Measurements from ENCODE around the gene KSR1. TPM values are rescaled to one million over a fixed set of nuclear protein-coding genes. Genes with fewer than 3 reads are reported as not detected.
"Not testable (repeated sequence)": the region's sequence is repeated elsewhere in the genome, so short reads cannot be mapped to it uniquely, and the experiment has no call there.

KSR1 gene
- total RNA-seq, 1 experiment from 2014 or later: 88.9 TPM

- H3K27ac Mint-ChIP-seq (ENCODE audit: unreplicated experiment); CTCF ChIA-PET; H3K27me3 Mint-ChIP-seq (ENCODE audit: insufficient read depth, unreplicated experiment); DNase-seq; H3K4me3 ChIP-seq (ENCODE audit: low read depth, low read length); H3K9me3 Mint-ChIP-seq (ENCODE audit: unreplicated experiment); POLR2A ChIA-PET; intact Hi-C loops (cut with micrococcal nuclease; ENCODE audit: unreplicated experiment); H3K36me3 Mint-ChIP-seq (ENCODE audit: insufficient read depth, unreplicated experiment); H3K9me3 ChIP-seq; BruUV-seq (replicated peaks); H3K36me3 ChIP-seq (ENCODE audit: control insufficient read depth, insufficient read depth, low read length); H3K4me1 Mint-ChIP-seq (ENCODE audit: low read depth, unreplicated experiment); H3K4me1 ChIP-seq; H3K4me3 Mint-ChIP-seq (ENCODE audit: unreplicated experiment); H3K27me3 ChIP-seq (replicated peaks; ENCODE audit: control insufficient read depth, insufficient read depth, low read length): not testable (repeated sequence)
Observed at GRCh38 chr17:27427166-27427862, 28.9 kb upstream of the KSR1 start.

GRCh38 chr17:27428781-27429505 is 27.3 kb upstream of the KSR1 start:
- no peak for TF ChIP-seq CTCF (IDR thresholded peaks at IDR 0.05; ENCODE audit: insufficient read depth in 1 of 2, low read depth in 1 of 2, low read length in 1 of 2, severe bottlenecking in 1 of 2, unreplicated experiment in 1 of 2)
- no peak overlapping the region for H3K27ac Mint-ChIP-seq (ENCODE audit: unreplicated experiment)
- no peak overlapping the region for H3K4me3 Mint-ChIP-seq (ENCODE audit: unreplicated experiment)
- ChIA-PET POLR2A (no interaction called here), CTCF (no interaction called here)
- no peaks in the 10 kb centered on the region for H3K36me3 Mint-ChIP-seq (ENCODE audit: insufficient read depth, unreplicated experiment)
- BruUV-seq (replicated peaks): no TSS peak
- Histone ChIP-seq H3K9me3 (no peaks in the 10 kb centered on the region), H3K36me3 (ENCODE audit: control insufficient read depth, insufficient read depth, low read length) (no peaks in the 10 kb centered on the region), H3K27me3 (replicated peaks; ENCODE audit: control insufficient read depth, insufficient read depth, low read length) (0 out of 2 replicates have a peak, but pooled peaks cover 1% of the 10 kb centered on the region), H3K4me3 (ENCODE audit: low read depth, low read length) (no peak overlapping the region), H3K4me1 (no peaks in the 10 kb centered on the region)
- intact Hi-C loops (cut with micrococcal nuclease; ENCODE audit: unreplicated experiment): no loop called here
- H3K27me3 Mint-ChIP-seq (ENCODE audit: insufficient read depth, unreplicated experiment): no peaks in the 10 kb centered on the region
- no peaks in the 10 kb centered on the region for H3K4me1 Mint-ChIP-seq (ENCODE audit: low read depth, unreplicated experiment)
- H3K9me3 Mint-ChIP-seq (ENCODE audit: unreplicated experiment): no peaks in the 10 kb centered on the region
- DNase-seq: no peak

GRCh38 chr17:27429666-27430382 is 26.4 kb upstream of the KSR1 start:
- POLR2A ChIA-PET: no interaction called here
- DNase-seq: no peak

More at GRCh38 chr17:27429666-27430382, 26.4 kb upstream of the KSR1 start:
- Histone ChIP-seq H3K9me3 (no peaks in the 10 kb centered on the region), H3K4me3 (ENCODE audit: low read depth, low read length) (no peak overlapping the region), H3K4me1 (no peaks in the 10 kb centered on the region), H3K27me3 (replicated peaks; ENCODE audit: control insufficient read depth, insufficient read depth, low read length) (0 out of 2 replicates have a peak, but pooled peaks cover 1% of the 10 kb centered on the region), H3K36me3 (ENCODE audit: control insufficient read depth, insufficient read depth, low read length) (no peaks in the 10 kb centered on the region)
- no peak overlapping the region for H3K27ac Mint-ChIP-seq (ENCODE audit: unreplicated experiment)
- H3K4me1 Mint-ChIP-seq (ENCODE audit: low read depth, unreplicated experiment): no peaks in the 10 kb centered on the region
- no peak overlapping the region for H3K4me3 Mint-ChIP-seq (ENCODE audit: unreplicated experiment)
- intact Hi-C loops (cut with micrococcal nuclease; ENCODE audit: unreplicated experiment): loop anchor here (5.0 kb wide), 1 partner anchor 193 kb away; no protein-coding TSS in a partner anchor
- BruUV-seq (replicated peaks): no TSS peak
- TF ChIP-seq CTCF (IDR thresholded peaks at IDR 0.05; ENCODE audit: insufficient read depth in 1 of 2, low read depth in 1 of 2, low read length in 1 of 2, severe bottlenecking in 1 of 2, unreplicated experiment in 1 of 2): no peak
- H3K9me3 Mint-ChIP-seq (ENCODE audit: unreplicated experiment): no peaks in the 10 kb centered on the region
- CTCF ChIA-PET: interaction anchor here (0.7 kb wide), 1 partner anchor 65 kb away, joined by 3 read pairs; no protein-coding TSS in a partner anchor
- H3K27me3 Mint-ChIP-seq (ENCODE audit: insufficient read depth, unreplicated experiment): no peaks in the 10 kb centered on the region
- no peaks in the 10 kb centered on the region for H3K36me3 Mint-ChIP-seq (ENCODE audit: insufficient read depth, unreplicated experiment)

All from Caco-2 (cell line).